OCI-LY7 (cell line): Measurements from ENCODE around the gene IFNA10. TPM values are rescaled to one million over a fixed set of nuclear protein-coding genes. Genes with fewer than 3 reads are reported as not detected.
"Not testable (repeated sequence)": the region's sequence is repeated elsewhere in the genome, so short reads cannot be mapped to it uniquely, and the experiment has no call there.

ENCODE experiments used
- BruUV-seq: library from RNA; stranded (reverse); fragments of 400-500 nt; replicated peaks from 2 replicates; lab custom pipeline; 2021; lab: Mats Ljungman, UMichigan
- CTCF ChIA-PET: fragments of 300-600 bp; sonication (Branson Sonifier 250); formaldehyde crosslinking; loops from one replicate; lab custom pipeline; 2022; ENCODE audit warnings: antibody characterized with exemption; ENCODE audit not compliant: unreplicated experiment; lab: Charles Lee
- POLR2A ChIA-PET: fragments of 300-600 bp; sonication (Branson Sonifier 250); formaldehyde crosslinking; loops from one replicate; lab custom pipeline; 2022; ENCODE audit warnings: antibody characterized with exemption; lab: Charles Lee
- DNase-seq: peaks from one replicate; pipeline ENCODE4 v3.0.0-alpha.2; 2015; ENCODE audit warnings: low spot score
- H2AFZ ChIP-seq: fragments of 200-600 bp; sonication (generic), shearing (Covaris generic); 2 replicates; pipeline ENCODE4 v1.6.1; 2014; ENCODE audit warnings: mild to moderate bottlenecking, antibody characterized with exemption, low read length, moderate library complexity
- H3K27ac ChIP-seq: fragments of 200-600 bp; sonication (generic); 2 replicates; pipeline ENCODE4 v1.5.1; 2014; ENCODE audit warnings: mixed run types, low read depth, mild to moderate bottlenecking, moderate library complexity, low read length, inconsistent platforms; ENCODE audit not compliant: poor library complexity, severe bottlenecking
- H3K36me3 ChIP-seq: fragments of 200-600 bp; sonication (generic); 2 replicates; pipeline ENCODE4 v1.6.1; 2014; ENCODE audit warnings: mild to moderate bottlenecking, antibody characterized with exemption, low read length, moderate library complexity, mixed read lengths; ENCODE audit not compliant: insufficient read depth
- H3K4me1 ChIP-seq: fragments of 200-600 bp; sonication (generic); 2 replicates; pipeline ENCODE4 v1.5.1; 2014; ENCODE audit warnings: mild to moderate bottlenecking, low read length; ENCODE audit not compliant: insufficient read depth, poor library complexity, severe bottlenecking
- H3K4me2 ChIP-seq: fragments of 200-600 bp; sonication (generic); 2 replicates; pipeline ENCODE4 v1.6.1; 2014; ENCODE audit warnings: mild to moderate bottlenecking, low read length
- H3K4me3 ChIP-seq: fragments of 200-600 bp; sonication (generic); 2 replicates; pipeline ENCODE4 v1.5.1; 2014; ENCODE audit warnings: mild to moderate bottlenecking, low read depth, low read length; ENCODE audit not compliant: poor library complexity, severe bottlenecking
- H3K79me2 ChIP-seq: fragments of 200-600 bp; sonication (generic); 2 replicates; pipeline ENCODE4 v1.6.1; 2016; ENCODE audit warnings: low read depth, mild to moderate bottlenecking, low read length, moderate library complexity, mixed read lengths; ENCODE audit not compliant: insufficient read depth
- H3K9me2 ChIP-seq: fragments of 200-600 bp; sonication (generic); 2 replicates; pipeline ENCODE4 v1.6.1; 2016; ENCODE audit warnings: mild to moderate bottlenecking, low read length, mixed read lengths; ENCODE audit not compliant: insufficient read depth
- H3K9me3 ChIP-seq: fragments of 200-600 bp; sonication (generic); 2 replicates; pipeline ENCODE4 v1.6.1; 2014; ENCODE audit warnings: mild to moderate bottlenecking, mixed run types, low read length, mixed read lengths
- H4K20me1 ChIP-seq: fragments of 200-600 bp; sonication (generic); 2 replicates; pipeline ENCODE4 v1.6.1; 2014; ENCODE audit warnings: mild to moderate bottlenecking, antibody characterized with exemption, low read length, moderate library complexity, mixed read lengths; ENCODE audit not compliant: insufficient read depth
- CTCF ChIP-seq: fragments of 200-600 bp; sonication (generic); conservative IDR thresholded peaks from 2 replicates; pipeline ENCODE4 v1.5.1; 2014; ENCODE audit warnings: mild to moderate bottlenecking, antibody characterized with exemption, low read length, moderate library complexity, mixed read lengths
- EZH2phosphoT487 ChIP-seq: fragments of 200-600 bp; sonication (generic); IDR thresholded peaks from 2 replicates; pipeline ENCODE4 v1.6.1; 2018; ENCODE audit warnings: low read depth, borderline replicate concordance, mild to moderate bottlenecking, mixed run types, antibody characterized with exemption, low read length, moderate library complexity, mixed read lengths
- intact Hi-C: fragments of 100-400 bp; cut with micrococcal nuclease; formaldehyde crosslinking; loops from one replicate; pipeline ENCODE4 v1.10.0; 2022; ENCODE audit not compliant: unreplicated experiment
- total RNA-seq, 2 experiments: library from RNA; depleted of rRNA in 1 of 2; stranded (reverse); fragments of >200 nt in 1 of 2; shearing (Covaris generic) in 1 of 2; gene quantifications; 2 replicates each; pipeline ENCODE4 v1.2.3, GENCODE V29; 2014 to 2022

The IFNA10 gene
- total RNA-seq, 2 experiments from 2014 or later, result not detected

- intact Hi-C loops, result no loop called here
- ChIA-PET POLR2A (interaction anchor here (0.6 kb wide), 1 partner anchor 265 kb away, joined by 7 read pairs; no protein-coding TSS in a partner anchor), CTCF (no interaction called here)
- no peaks in the 10 kb centered on the region for H3K9me2 ChIP-seq
- no TSS peak for BruUV-seq
- no peak for TF ChIP-seq EZH2phosphoT487
- no peak for TF ChIP-seq CTCF
- H2AFZ ChIP-seq, result no peak within 1 kb of the TSS
- no peaks in the 10 kb centered on the region for H3K9me3 ChIP-seq
- no peak within 1 kb of the TSS for H3K4me2 ChIP-seq
- no peak within 1 kb of the TSS for H3K4me3 ChIP-seq
- H3K79me2 ChIP-seq, result no peaks in the 10 kb centered on the region
- no peaks in the 10 kb centered on the region for H3K4me1 ChIP-seq
- DNase-seq, result no peak
- H4K20me1 ChIP-seq, result no peaks in the 10 kb centered on the region
- no peak within 1 kb of the TSS for H3K27ac ChIP-seq
- H3K36me3 ChIP-seq, result no peaks in the 10 kb centered on the region
These were observed 33.0 kb upstream of the IFNA10 start, which contains the start of gene IFNA14 for GRCh38 chr9:21239911-21240310. Gene IFNA14, minus strand, starts transcription at chr9:21240005. Its CDS starts 70 bp downstream, at chr9:21239935.

GRCh38 chr9:21236360-21236714, 29.4 kb upstream of the IFNA10 start:
- CTCF ChIA-PET, H2AFZ ChIP-seq, intact Hi-C loops, H3K4me2 ChIP-seq, H3K79me2 ChIP-seq, H3K4me3 ChIP-seq, H3K9me2 ChIP-seq, BruUV-seq, H4K20me1 ChIP-seq, H3K9me3 ChIP-seq, H3K27ac ChIP-seq, DNase-seq, H3K36me3 ChIP-seq, POLR2A ChIA-PET, H3K4me1 ChIP-seq: not testable (repeated sequence)

GRCh38 chr9:21235468-21236359, 28.8 kb upstream of the IFNA10 start:
- TF ChIP-seq CTCF, result peak; percentile 78
- H3K4me2 ChIP-seq, H3K4me1 ChIP-seq, H3K36me3 ChIP-seq, CTCF ChIA-PET, POLR2A ChIA-PET, BruUV-seq, H3K9me2 ChIP-seq, H2AFZ ChIP-seq, H4K20me1 ChIP-seq, H3K9me3 ChIP-seq, intact Hi-C loops, H3K79me2 ChIP-seq, H3K27ac ChIP-seq, H3K4me3 ChIP-seq: not testable (repeated sequence)
- DNase-seq, result peak; percentile 55
